Tibial artery (tissue), 4 donors: Measurements from ENCODE around the gene NBPF12.
A peak's percentile ranks its signal among the peaks of the same experiment; 100 is the strongest.
"Not testable (repeated sequence)": the region's sequence is repeated elsewhere in the genome, so short reads cannot be mapped to it uniquely, and the experiment has no call there.

Source experiments
- DNase-seq, 2 donors: peaks; one replicate each; pipeline ENCODE4 v3.0.0-alpha.2; 2019
- H3K27ac ChIP-seq, 2 donors: fragments of 200-600 bp; sonication (generic) in 1 of 2; 1 replicate in 1 of 2; 2 replicates in 1 of 2; pipeline ENCODE4 v1.5.1; 2018 to 2019; ENCODE audit warnings: mild to moderate bottlenecking in 1 of 2
- H3K27me3 ChIP-seq, 2 donors: fragments of 200-600 bp; sonication (generic) in 1 of 2; one replicate each; pipeline versions ENCODE4 v1.5.1 to v1.6.0; 2016 to 2019
- H3K36me3 ChIP-seq, 3 donors: fragments of 200-600 bp; sonication (generic) in 2 of 3; one replicate each; pipeline ENCODE4 v1.5.1; 2016 to 2019; ENCODE audit warnings: mild to moderate bottlenecking in 2 of 3
- H3K4me1 ChIP-seq, 4 donors: fragments of 200-600 bp; sonication (generic) in 2 of 4; 1 replicate in 3 of 4; 2 replicates in 1 of 4; pipeline ENCODE4 v1.5.1; 2016 to 2019
- H3K4me3 ChIP-seq, 2 donors: fragments of 200-600 bp; sonication (generic) in 1 of 2; 1 replicate in 1 of 2; 2 replicates in 1 of 2; pipeline ENCODE4 v1.5.1; 2018 to 2019; ENCODE audit warnings: mild to moderate bottlenecking in 2 of 2
- H3K9me3 ChIP-seq, 3 donors: fragments of 200-600 bp; sonication (generic) in 1 of 3; one replicate each; pipeline ENCODE4 v1.5.1; 2016 to 2019
- intact Hi-C: fragments of 100-400 bp; cut with DNase I; formaldehyde crosslinking; loops from one replicate; pipeline ENCODE4 v1.15.0; 2023; ENCODE audit warnings: low total_unique reads

NBPF12 gene

GRCh38 chr1:146938242-146938902 lies at the start of gene NBPF12:
TSS of gene NBPF12 (plus strand) at chr1:146938324. CDS start at chr1:146960144, 21,820 bp downstream.
- H3K36me3 ChIP-seq, intact Hi-C loops, H3K4me1 ChIP-seq, H3K27me3 ChIP-seq, H3K9me3 ChIP-seq: not testable (repeated sequence)
- H3K27ac ChIP-seq: peak within 1 kb of the TSS; percentile 76 to 90
- H3K4me3 ChIP-seq: peak within 1 kb of the TSS; percentile 61 to 63
- peak; percentile 80 to 87 for DNase-seq

- H3K4me1 ChIP-seq, H3K4me3 ChIP-seq, H3K27ac ChIP-seq, H3K27me3 ChIP-seq, intact Hi-C loops, H3K36me3 ChIP-seq, DNase-seq: not testable (repeated sequence)
- peaks cover 0 to 11% (median 4%) of the 10 kb centered on the region in 3 donors for H3K9me3 ChIP-seq
Measured at GRCh38 chr1:146891355-146891754, 46.8 kb upstream of the NBPF12 start.

DNA sequence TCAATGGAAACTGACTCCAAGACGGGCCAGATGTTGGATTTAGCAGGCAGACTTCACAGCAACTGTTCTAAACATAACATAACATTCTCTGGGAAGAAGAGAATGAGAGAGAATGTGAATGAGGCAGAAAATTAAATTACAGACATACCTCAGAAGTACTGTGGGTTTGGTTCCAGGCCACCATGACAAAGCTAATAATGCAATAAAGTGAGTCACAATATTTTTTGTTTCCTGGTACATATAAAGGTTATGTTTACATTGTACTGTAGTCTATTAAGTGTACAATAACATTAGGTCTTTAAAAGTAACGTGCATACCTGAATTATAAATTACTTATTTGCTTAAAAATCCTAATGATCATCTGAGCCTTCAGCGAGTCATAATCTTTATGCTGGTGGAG lies 45.8 kb upstream of the NBPF12 start:
- H3K27me3 ChIP-seq, H3K36me3 ChIP-seq, DNase-seq, H3K27ac ChIP-seq, H3K4me3 ChIP-seq, intact Hi-C loops, H3K4me1 ChIP-seq: not testable (repeated sequence)
- peaks cover 0 to 11% (median 4%) of the 10 kb centered on the region in 3 donors for H3K9me3 ChIP-seq

GRCh38 chr1:146907565-146908261 lies 30.4 kb upstream of the NBPF12 start:
- H3K36me3 ChIP-seq, H3K27me3 ChIP-seq, H3K9me3 ChIP-seq, intact Hi-C loops, H3K27ac ChIP-seq, H3K4me1 ChIP-seq, DNase-seq, H3K4me3 ChIP-seq: not testable (repeated sequence)

- H3K36me3 ChIP-seq, H3K9me3 ChIP-seq, H3K27me3 ChIP-seq, intact Hi-C loops, H3K4me1 ChIP-seq, DNase-seq, H3K4me3 ChIP-seq, H3K27ac ChIP-seq: not testable (repeated sequence)
Measured at GRCh38 chr1:146912975-146913374, 25.1 kb upstream of the NBPF12 start.

- H3K27ac ChIP-seq, H3K4me1 ChIP-seq, H3K9me3 ChIP-seq, H3K36me3 ChIP-seq, H3K4me3 ChIP-seq, H3K27me3 ChIP-seq, DNase-seq, intact Hi-C loops: not testable (repeated sequence)
Measured at GRCh38 chr1:146920811-146921210, 17.3 kb upstream of the NBPF12 start.

GRCh38 chr1:146922614-146923013 lies 15.5 kb upstream of the NBPF12 start:
- H3K36me3 ChIP-seq, H3K27me3 ChIP-seq, intact Hi-C loops: not testable (repeated sequence)

GRCh38 chr1:146924106-146924505 lies 14.0 kb upstream of the NBPF12 start:
- H3K36me3 ChIP-seq, H3K27me3 ChIP-seq, H3K9me3 ChIP-seq, H3K4me1 ChIP-seq, H3K27ac ChIP-seq, intact Hi-C loops, H3K4me3 ChIP-seq, DNase-seq: not testable (repeated sequence)

More at GRCh38 chr1:146922614-146923013, 15.5 kb upstream of the NBPF12 start:
- DNase-seq, H3K9me3 ChIP-seq, H3K4me1 ChIP-seq, H3K27ac ChIP-seq, H3K4me3 ChIP-seq: not testable (repeated sequence)

DNA sequence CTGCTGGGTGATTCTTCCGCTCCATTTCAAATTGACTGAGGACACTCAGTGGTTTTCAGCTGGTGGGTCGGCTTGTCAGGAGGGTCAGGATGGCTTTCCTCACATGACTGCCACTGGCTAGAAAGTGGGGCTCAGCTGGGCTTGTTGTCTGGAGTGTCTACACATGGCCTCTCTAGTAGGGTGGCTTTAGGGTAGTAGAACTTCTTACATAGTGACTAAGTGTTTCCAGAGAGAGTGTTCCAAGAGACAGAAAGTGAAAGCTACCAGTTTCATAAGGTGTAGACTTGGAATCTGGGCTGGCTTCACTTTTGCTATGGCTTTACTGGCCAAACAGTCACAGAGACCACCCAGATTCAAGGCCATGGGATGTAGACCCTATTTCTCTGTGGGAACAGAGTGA lies 11.7 kb upstream of the NBPF12 start:
- H3K36me3 ChIP-seq, H3K27ac ChIP-seq, H3K4me3 ChIP-seq, H3K9me3 ChIP-seq, H3K27me3 ChIP-seq, intact Hi-C loops, H3K4me1 ChIP-seq, DNase-seq: not testable (repeated sequence)

DNA sequence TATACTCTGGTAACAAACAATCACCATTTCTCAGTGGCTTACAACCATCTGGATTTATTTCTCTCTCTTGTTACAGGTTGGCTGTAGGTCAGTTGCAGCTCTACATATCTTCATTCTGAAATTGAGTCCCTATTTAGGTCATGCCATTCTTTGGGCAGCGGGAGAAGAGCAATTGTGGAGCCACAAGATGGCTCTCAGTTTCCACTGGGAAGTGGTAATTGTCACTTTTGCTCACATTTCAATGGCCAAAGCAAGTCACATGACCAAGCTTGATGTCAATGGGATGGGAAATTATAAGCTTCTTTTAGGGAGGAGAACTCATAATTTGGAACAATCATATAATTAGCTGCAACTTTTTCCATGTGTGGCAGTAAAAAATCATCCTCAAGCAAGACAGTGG lies 7.9 kb upstream of the NBPF12 start:
- H3K4me3 ChIP-seq, H3K36me3 ChIP-seq, H3K4me1 ChIP-seq, H3K27me3 ChIP-seq, H3K27ac ChIP-seq, DNase-seq, intact Hi-C loops, H3K9me3 ChIP-seq: not testable (repeated sequence)

- H3K27ac ChIP-seq, intact Hi-C loops, H3K27me3 ChIP-seq, DNase-seq, H3K4me1 ChIP-seq, H3K4me3 ChIP-seq, H3K9me3 ChIP-seq, H3K36me3 ChIP-seq: not testable (repeated sequence)
Measured at GRCh38 chr1:146934390-146935223, 3.5 kb upstream of the NBPF12 start.

- H3K27ac ChIP-seq, H3K4me1 ChIP-seq, DNase-seq, intact Hi-C loops, H3K27me3 ChIP-seq, H3K9me3 ChIP-seq, H3K4me3 ChIP-seq, H3K36me3 ChIP-seq: not testable (repeated sequence)
Measured at GRCh38 chr1:146937462-146937861, 662 bp upstream of the NBPF12 start.

DNA sequence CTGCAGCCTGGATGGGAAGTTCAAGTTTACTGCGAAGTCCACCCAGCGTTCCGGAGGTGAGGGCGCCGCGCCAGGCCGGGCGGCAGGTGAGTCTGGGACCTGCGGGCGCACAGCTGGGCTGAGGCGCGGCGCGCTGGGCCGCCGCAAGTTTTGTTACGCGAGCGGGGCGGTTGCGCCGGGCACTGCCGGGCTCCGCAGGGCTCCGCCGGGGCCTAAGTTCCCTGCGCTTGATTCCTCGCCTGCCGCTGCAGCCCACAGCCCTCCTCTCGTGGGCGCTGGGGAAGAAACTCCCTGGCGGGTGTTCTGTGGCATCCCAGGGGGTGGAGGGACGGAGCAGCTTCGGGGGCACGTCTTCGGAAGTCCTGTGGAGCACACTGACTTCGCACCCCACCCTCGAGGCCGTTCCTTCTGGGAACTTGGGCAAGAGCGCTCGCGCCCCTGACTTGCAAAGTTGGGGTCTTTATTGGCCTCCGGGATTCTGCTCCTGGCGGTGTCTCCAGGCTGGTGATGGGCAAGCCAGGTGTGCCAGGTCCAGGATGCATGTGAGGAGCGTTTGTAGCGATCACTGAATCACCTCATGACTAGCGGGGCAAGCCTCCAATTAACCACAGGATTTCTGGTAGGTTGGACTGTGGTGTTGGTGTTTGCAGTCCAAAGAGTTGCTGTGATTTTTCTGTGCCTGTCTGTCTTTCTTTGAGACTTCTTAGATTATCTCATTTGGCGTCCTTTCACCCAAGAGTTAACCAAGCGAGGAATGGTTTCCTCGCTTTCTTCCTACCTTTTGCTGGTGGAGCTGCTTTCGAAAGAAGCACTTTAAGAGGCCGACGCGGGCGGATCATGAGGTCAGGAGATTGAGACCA lies 1.0 kb downstream of the NBPF12 start:
- Histone ChIP-seq H3K27ac (peak overlapping the region; percentile 76 to 90), H3K4me3 (peak overlapping the region; percentile 61 to 63)
- intact Hi-C loops, H3K36me3 ChIP-seq, H3K27me3 ChIP-seq, H3K4me1 ChIP-seq, H3K9me3 ChIP-seq: not testable (repeated sequence)
- peak in 1 of 2 donors; percentile 66 for DNase-seq
